Karpas-422 (cell line): ENCODE measurements around the gene FTHL17. TPM values are rescaled to one million over a fixed set of nuclear protein-coding genes. Genes with fewer than 3 reads are reported as not detected.

Experiments used
- DNase-seq: peaks from one replicate; pipeline ENCODE4 v3.0.0-alpha.2; 2015
- H2AFZ ChIP-seq: fragments of 200-600 bp; sonication (generic); 2 replicates; pipeline ENCODE4 v1.6.1; 2014; ENCODE audit warnings: antibody characterized with exemption, low read length, mixed read lengths
- H3K27ac ChIP-seq: fragments of 200-600 bp; sonication (generic); 2 replicates; pipeline ENCODE4 v1.5.1; 2014; ENCODE audit warnings: mild to moderate bottlenecking, low read length, moderate library complexity
- H3K27me3 ChIP-seq: fragments of 200-600 bp; sonication (generic); 2 replicates; pipeline ENCODE4 v1.6.1; 2014; ENCODE audit warnings: low read length, mixed read lengths
- H3K36me3 ChIP-seq: fragments of 200-600 bp; sonication (generic); 2 replicates; pipeline ENCODE4 v1.6.1; 2014; ENCODE audit warnings: low read length, mixed read lengths; ENCODE audit not compliant: insufficient read depth
- H3K4me1 ChIP-seq: fragments of 200-600 bp; sonication (generic); 2 replicates; pipeline ENCODE4 v1.6.1; 2014; ENCODE audit warnings: mild to moderate bottlenecking, low read length, mixed read lengths
- H3K4me2 ChIP-seq: fragments of 200-600 bp; sonication (generic); 2 replicates; pipeline ENCODE4 v1.6.1; 2014; ENCODE audit warnings: low read length, low read depth, mild to moderate bottlenecking; ENCODE audit not compliant: poor library complexity, severe bottlenecking
- H3K4me3 ChIP-seq: fragments of 200-600 bp; sonication (generic); 2 replicates; pipeline ENCODE4 v1.5.1; 2014; ENCODE audit warnings: mild to moderate bottlenecking, antibody characterized with exemption, low read length, mixed read lengths
- H3K79me2 ChIP-seq: fragments of 200-600 bp; sonication (generic); 2 replicates; pipeline ENCODE4 v1.6.1; 2014; ENCODE audit warnings: mild to moderate bottlenecking, low read length, mixed read lengths
- H3K9ac ChIP-seq: fragments of 200-600 bp; sonication (generic); 2 replicates; pipeline ENCODE4 v1.6.0; 2014; ENCODE audit warnings: low read length
- H3K9me2 ChIP-seq: fragments of 200-600 bp; sonication (generic), shearing (Covaris generic); replicated peaks from 2 replicates; pipeline ENCODE4 v1.6.0; 2014; ENCODE audit warnings: mild to moderate bottlenecking, low read length, moderate library complexity; ENCODE audit not compliant: insufficient read depth
- H3K9me3 ChIP-seq: fragments of 300-700, 200-600 bp; sonication (generic); 2 replicates; pipeline ENCODE4 v1.6.1; 2014; ENCODE audit warnings: low read length, mixed read lengths
- H4K20me1 ChIP-seq: fragments of 200-600 bp; sonication (generic); 2 replicates; pipeline ENCODE4 v1.6.1; 2014; ENCODE audit warnings: mild to moderate bottlenecking, antibody characterized with exemption, low read length, low read depth; ENCODE audit not compliant: insufficient read depth
- total RNA-seq: library from RNA; depleted of rRNA; stranded (reverse); fragments of >200 nt; shearing (Covaris generic); gene quantifications from 2 replicates; pipeline ENCODE4 v1.2.3, GENCODE V29; 2014; ENCODE audit warnings: low replicate concordance

Gene FTHL17
- total RNA-seq, 1 experiment from 2014 or later, result not detected

GRCh38 chrX:31093639-31093975, 21.8 kb upstream of the FTHL17 start:
- H3K9me3 ChIP-seq, result peaks cover 4% of the 10 kb centered on the region; the same call in 1 of the 2 replicates
- DNase-seq, result no peak
- no peaks in the 10 kb centered on the region for H3K9me2 ChIP-seq
- H3K27ac ChIP-seq, result no peak overlapping the region
- H3K27me3 ChIP-seq, result no peaks in the 10 kb centered on the region
- H3K9ac ChIP-seq, result no peak overlapping the region
- no peak overlapping the region for H3K4me3 ChIP-seq
- no peaks in the 10 kb centered on the region for H4K20me1 ChIP-seq
- H3K36me3 ChIP-seq, result no peaks in the 10 kb centered on the region
- H2AFZ ChIP-seq, result no peak overlapping the region
- no peaks in the 10 kb centered on the region for H3K4me1 ChIP-seq
- no peak overlapping the region for H3K4me2 ChIP-seq
- no peaks in the 10 kb centered on the region for H3K79me2 ChIP-seq

- H3K36me3 ChIP-seq, result no peaks in the 10 kb centered on the region
- no peak for DNase-seq
- no peak overlapping the region for H3K27ac ChIP-seq
- H4K20me1 ChIP-seq, result no peaks in the 10 kb centered on the region
- H3K9ac ChIP-seq, result no peak overlapping the region
- H2AFZ ChIP-seq, result no peak overlapping the region
- H3K4me1 ChIP-seq, result no peaks in the 10 kb centered on the region
- H3K27me3 ChIP-seq, result no peaks in the 10 kb centered on the region
- H3K9me3 ChIP-seq, result peaks cover 4% of the 10 kb centered on the region; the same call in 1 of the 2 replicates
- no peaks in the 10 kb centered on the region for H3K9me2 ChIP-seq
- no peak overlapping the region for H3K4me3 ChIP-seq
- no peaks in the 10 kb centered on the region for H3K79me2 ChIP-seq
- H3K4me2 ChIP-seq, result no peak overlapping the region
Measured at GRCh38 chrX:31092970-31093638, 21.3 kb upstream of the FTHL17 start.

- Histone ChIP-seq H3K4me3 (no peak overlapping the region), H3K9ac (no peak overlapping the region), H4K20me1 (no peaks in the 10 kb centered on the region), H2AFZ (no peak overlapping the region), H3K9me3 (peaks cover 4% of the 10 kb centered on the region; the same call in 1 of the 2 replicates), H3K4me2 (no peak overlapping the region), H3K79me2 (no peaks in the 10 kb centered on the region), H3K27me3 (no peaks in the 10 kb centered on the region), H3K27ac (no peak overlapping the region), H3K36me3 (no peaks in the 10 kb centered on the region), H3K9me2 (no peaks in the 10 kb centered on the region), H3K4me1 (no peaks in the 10 kb centered on the region)
- DNase-seq, result no peak
Measured at GRCh38 chrX:31092476-31092875, 20.6 kb upstream of the FTHL17 start.

- no peaks in the 10 kb centered on the region for H3K36me3 ChIP-seq
- no peak overlapping the region for H3K4me3 ChIP-seq
- no peak overlapping the region for H3K9ac ChIP-seq
- H3K79me2 ChIP-seq, result no peaks in the 10 kb centered on the region
- no peaks in the 10 kb centered on the region for H3K27me3 ChIP-seq
- no peak for DNase-seq
- H2AFZ ChIP-seq, result no peak overlapping the region
- H3K4me2 ChIP-seq, result no peak overlapping the region
- no peaks in the 10 kb centered on the region for H3K4me1 ChIP-seq
- no peaks in the 10 kb centered on the region for H4K20me1 ChIP-seq
- no peak overlapping the region for H3K27ac ChIP-seq
- H3K9me2 ChIP-seq, result no peaks in the 10 kb centered on the region
- peaks cover 4% of the 10 kb centered on the region; the same call in 1 of the 2 replicates for H3K9me3 ChIP-seq
Measured at GRCh38 chrX:31091819-31092218, 20.0 kb upstream of the FTHL17 start.

- H3K36me3 ChIP-seq, result no peaks in the 10 kb centered on the region
- H3K9ac ChIP-seq, result no peak overlapping the region
- H3K4me2 ChIP-seq, result no peak overlapping the region
- no peaks in the 10 kb centered on the region for H3K27me3 ChIP-seq
- no peaks in the 10 kb centered on the region for H3K4me1 ChIP-seq
- H3K9me3 ChIP-seq, result peaks cover 3% of the 10 kb centered on the region; the same call in 1 of the 2 replicates
- no peaks in the 10 kb centered on the region for H3K9me2 ChIP-seq
- DNase-seq, result no peak
- H2AFZ ChIP-seq, result no peak overlapping the region
- H3K79me2 ChIP-seq, result no peaks in the 10 kb centered on the region
- no peak overlapping the region for H3K4me3 ChIP-seq
- H3K27ac ChIP-seq, result no peak overlapping the region
- no peaks in the 10 kb centered on the region for H4K20me1 ChIP-seq
Measured at GRCh38 chrX:31074522-31074921, 2.7 kb upstream of the FTHL17 start.

- H3K79me2 ChIP-seq, result no peaks in the 10 kb centered on the region
- no peaks in the 10 kb centered on the region for H3K27me3 ChIP-seq
- no peaks in the 10 kb centered on the region for H3K36me3 ChIP-seq
Measured at GRCh38 chrX:31071262-31071661, 579 bp downstream of the FTHL17 start.

GRCh38 chrX:31070057-31070468, 1.8 kb downstream of the FTHL17 start:
- Histone ChIP-seq H3K4me2 (no peak overlapping the region), H2AFZ (no peak overlapping the region), H3K9ac (no peak overlapping the region), H3K4me3 (no peak overlapping the region), H3K79me2 (no peaks in the 10 kb centered on the region), H3K9me3 (peaks cover 10% of the 10 kb centered on the region), H3K27ac (no peak overlapping the region), H3K36me3 (no peaks in the 10 kb centered on the region), H3K27me3 (no peaks in the 10 kb centered on the region), H3K4me1 (no peaks in the 10 kb centered on the region), H3K9me2 (no peaks in the 10 kb centered on the region), H4K20me1 (no peaks in the 10 kb centered on the region)
- no peak for DNase-seq

More at GRCh38 chrX:31071262-31071661, 579 bp downstream of the FTHL17 start:
- Histone ChIP-seq H2AFZ (no peak overlapping the region), H3K9ac (no peak overlapping the region), H4K20me1 (no peaks in the 10 kb centered on the region), H3K4me3 (no peak overlapping the region), H3K27ac (no peak overlapping the region), H3K4me1 (no peaks in the 10 kb centered on the region), H3K9me2 (no peaks in the 10 kb centered on the region), H3K9me3 (peaks cover 10% of the 10 kb centered on the region), H3K4me2 (no peak overlapping the region)
- no peak for DNase-seq

GRCh38 chrX:31063114-31063513, 8.7 kb downstream of the FTHL17 start:
- Histone ChIP-seq H3K9me3 (peaks cover 13% of the 10 kb centered on the region), H3K79me2 (no peaks in the 10 kb centered on the region), H3K4me2 (no peak overlapping the region), H3K4me3 (no peak overlapping the region), H3K4me1 (no peaks in the 10 kb centered on the region), H3K9me2 (no peaks in the 10 kb centered on the region), H3K27me3 (no peaks in the 10 kb centered on the region), H3K27ac (no peak overlapping the region), H3K36me3 (no peaks in the 10 kb centered on the region), H4K20me1 (no peaks in the 10 kb centered on the region), H3K9ac (no peak overlapping the region), H2AFZ (no peak overlapping the region)
- DNase-seq, result no peak
